WTC11 (cell line): Measurements from ENCODE around the gene ENTR1.

Experiments
- FOXK1 ChIP-seq: sonication (generic); formaldehyde crosslinking; IDR thresholded peaks from 2 replicates; pipeline ENCODE4 v1.8.0; 2022; ENCODE audit warnings: mild to moderate bottlenecking, moderate library complexity, missing genetic modification reagents
- IRF2 ChIP-seq: sonication (generic); formaldehyde crosslinking; IDR thresholded peaks from 2 replicates; pipeline ENCODE4 v1.8.0; 2022; ENCODE audit warnings: low read depth, missing genetic modification reagents, borderline replicate concordance
- RORB ChIP-seq: fragments of 250-450 bp; sonication (Bioruptor Pico); IDR thresholded peaks from 2 replicates; pipeline ENCODE4 v1.9.0; 2021; ENCODE audit warnings: mild to moderate bottlenecking
- ZNF263 ChIP-seq: sonication (generic); formaldehyde crosslinking; IDR thresholded peaks from 2 replicates; pipeline ENCODE4 v1.8.1; 2022; ENCODE audit warnings: low read depth, mild to moderate bottlenecking, moderate library complexity, missing genetic modification reagents
- TF ChIP-seq, protein P1 (sequence below): sonication (generic); formaldehyde crosslinking; IDR thresholded peaks from 2 replicates; pipeline ENCODE4 v1.8.1; 2022; ENCODE audit warnings: mild to moderate bottlenecking, missing genetic modification reagents, moderate library complexity, borderline replicate concordance

DNA sequence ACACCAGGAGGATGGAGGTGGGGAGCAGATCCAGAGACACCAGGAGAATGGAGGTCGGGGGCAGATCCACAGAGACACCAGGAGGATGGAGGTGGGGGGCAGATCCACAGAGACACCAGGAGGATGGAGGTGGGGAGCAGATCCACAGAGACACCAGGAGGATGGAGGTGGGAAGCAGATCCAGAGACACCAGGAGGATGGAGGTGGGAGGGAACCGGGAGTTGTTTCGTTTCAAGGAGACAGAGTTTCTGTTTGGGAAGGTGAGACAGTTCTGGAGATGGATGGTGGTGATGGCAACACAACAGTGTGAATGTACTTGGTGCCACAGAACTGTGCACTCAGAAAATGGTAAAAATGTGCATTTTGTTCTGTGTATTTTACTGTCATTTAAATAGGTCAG lies 38.2 kb upstream of the ENTR1 start:
- TF ChIP-seq ZNF263 (CRISPR knock-in tag) (no peak), RORB (CRISPR knock-in tag) (no peak), FOXK1 (CRISPR knock-in tag) (no peak), IRF2 (CRISPR knock-in tag) (no peak)
- TF ChIP-seq, protein P1, sequence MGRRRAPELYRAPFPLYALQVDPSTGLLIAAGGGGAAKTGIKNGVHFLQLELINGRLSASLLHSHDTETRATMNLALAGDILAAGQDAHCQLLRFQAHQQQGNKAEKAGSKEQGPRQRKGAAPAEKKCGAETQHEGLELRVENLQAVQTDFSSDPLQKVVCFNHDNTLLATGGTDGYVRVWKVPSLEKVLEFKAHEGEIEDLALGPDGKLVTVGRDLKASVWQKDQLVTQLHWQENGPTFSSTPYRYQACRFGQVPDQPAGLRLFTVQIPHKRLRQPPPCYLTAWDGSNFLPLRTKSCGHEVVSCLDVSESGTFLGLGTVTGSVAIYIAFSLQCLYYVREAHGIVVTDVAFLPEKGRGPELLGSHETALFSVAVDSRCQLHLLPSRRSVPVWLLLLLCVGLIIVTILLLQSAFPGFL (CRISPR knock-in tag) = no peak
